B cell (primary cell): ENCODE results near the gene NUDT19.
A peak's percentile ranks its signal among the peaks of the same experiment; 100 is the strongest.

Experiments
- CTCF ChIP-seq: fragments of 200-600 bp; IDR thresholded peaks from one replicate; pipeline ENCODE4 v1.8.0; 2022; ENCODE audit warnings: antibody characterized with exemption, mild to moderate bottlenecking
- EZH2 ChIP-seq: IDR thresholded peaks from 2 replicates; pipeline ENCODE4 v1.6.1; 2012; ENCODE audit warnings: borderline replicate concordance, low read depth, mild to moderate bottlenecking, moderate library complexity, low read length; ENCODE audit not compliant: insufficient read depth, poor library complexity, severe bottlenecking

GRCh38 chr19:32676186-32676894 lies 15.3 kb upstream of the NUDT19 start:
- TF ChIP-seq CTCF (no peak), EZH2 (peak; percentile 50)
